C4-2B (cell line): Measurements from ENCODE around the gene FBXW5.

ENCODE experiments used
- H3K27ac ChIP-seq: fragments of 450-650 bp; 2 replicates; pipeline ENCODE4 v1.5.1; 2017
- ZFX ChIP-seq: fragments of 450-650 bp; IDR thresholded peaks from 2 replicates; pipeline ENCODE4 v1.6.1; 2017
- TF ChIP-seq, protein P1 (sequence below): fragments of 450-650 bp; conservative IDR thresholded peaks from 2 replicates; pipeline ENCODE4 v1.5.1; 2017; ENCODE audit warnings: mild to moderate bottlenecking

The FBXW5 gene

GRCh38 chr9:136900988-136901515 lies 43.5 kb downstream of the FBXW5 start:
- TF ChIP-seq, protein P1, sequence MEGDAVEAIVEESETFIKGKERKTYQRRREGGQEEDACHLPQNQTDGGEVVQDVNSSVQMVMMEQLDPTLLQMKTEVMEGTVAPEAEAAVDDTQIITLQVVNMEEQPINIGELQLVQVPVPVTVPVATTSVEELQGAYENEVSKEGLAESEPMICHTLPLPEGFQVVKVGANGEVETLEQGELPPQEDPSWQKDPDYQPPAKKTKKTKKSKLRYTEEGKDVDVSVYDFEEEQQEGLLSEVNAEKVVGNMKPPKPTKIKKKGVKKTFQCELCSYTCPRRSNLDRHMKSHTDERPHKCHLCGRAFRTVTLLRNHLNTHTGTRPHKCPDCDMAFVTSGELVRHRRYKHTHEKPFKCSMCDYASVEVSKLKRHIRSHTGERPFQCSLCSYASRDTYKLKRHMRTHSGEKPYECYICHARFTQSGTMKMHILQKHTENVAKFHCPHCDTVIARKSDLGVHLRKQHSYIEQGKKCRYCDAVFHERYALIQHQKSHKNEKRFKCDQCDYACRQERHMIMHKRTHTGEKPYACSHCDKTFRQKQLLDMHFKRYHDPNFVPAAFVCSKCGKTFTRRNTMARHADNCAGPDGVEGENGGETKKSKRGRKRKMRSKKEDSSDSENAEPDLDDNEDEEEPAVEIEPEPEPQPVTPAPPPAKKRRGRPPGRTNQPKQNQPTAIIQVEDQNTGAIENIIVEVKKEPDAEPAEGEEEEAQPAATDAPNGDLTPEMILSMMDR = no peak
- no peak overlapping the region; the same call in 1 of the 2 replicates for H3K27ac ChIP-seq

- TF ChIP-seq, protein P1 = no peak
- TF ChIP-seq ZFX = no peak
- H3K27ac ChIP-seq = no peak overlapping the region
Observed at GRCh38 chr9:136900556-136900955, 44.0 kb downstream of the FBXW5 start.

DNA sequence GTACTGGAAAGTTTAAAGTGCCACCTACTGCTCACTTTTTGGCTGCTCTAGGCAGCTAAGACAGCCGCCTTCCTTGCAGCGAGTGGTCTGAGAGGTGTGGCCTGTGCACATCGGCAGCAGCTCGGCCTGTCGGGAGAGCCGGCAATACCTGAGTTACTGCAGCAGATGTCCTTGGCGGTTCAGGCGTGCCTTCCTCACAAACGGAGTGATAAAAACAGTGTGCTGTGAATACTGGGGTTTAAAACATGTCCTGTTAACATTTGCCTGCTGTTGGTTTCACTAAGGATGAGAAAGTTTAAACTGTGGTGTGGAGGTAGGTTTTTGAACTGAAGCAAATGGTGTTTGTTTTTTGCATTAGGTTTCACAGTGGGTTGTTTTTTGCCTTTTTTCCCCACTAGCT lies 45.3 kb downstream of the FBXW5 start:
- TF ChIP-seq, protein P1 = no peak
- no peak for TF ChIP-seq ZFX

DNA sequence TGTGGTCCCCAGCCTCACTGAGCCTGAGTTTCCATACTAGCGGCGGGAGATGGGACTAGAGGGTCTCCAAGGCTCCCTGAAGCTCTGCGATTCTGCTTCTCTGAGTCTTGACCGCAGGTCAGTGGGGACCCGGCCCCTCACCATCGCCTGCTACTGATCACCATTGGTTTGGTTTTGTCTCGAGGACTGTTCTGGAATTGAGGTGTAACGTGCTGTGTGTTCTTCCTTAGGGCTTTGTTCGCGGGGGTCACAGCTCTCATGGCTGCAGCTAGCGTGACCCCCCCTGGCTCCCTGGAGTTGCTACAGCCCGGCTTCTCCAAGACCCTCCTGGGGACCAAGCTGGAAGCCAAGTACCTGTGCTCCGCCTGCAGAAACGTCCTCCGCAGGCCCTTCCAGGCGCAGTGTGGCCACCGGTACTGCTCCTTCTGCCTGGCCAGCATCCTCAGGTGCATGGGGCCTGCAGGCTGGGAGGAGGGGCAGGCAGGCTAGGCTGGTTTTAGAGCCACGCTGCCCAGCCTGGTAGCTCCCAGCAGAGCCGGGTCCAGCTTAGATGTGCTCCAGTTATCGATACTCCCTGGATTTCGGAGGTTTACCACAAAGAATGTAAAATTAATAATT lies 45.9 kb downstream of the FBXW5 start:
- no peak for TF ChIP-seq ZFX
- H3K27ac ChIP-seq = no peak overlapping the region

More for the DNA sequence above, 45.3 kb downstream of the FBXW5 start:
- H3K27ac ChIP-seq = no peak overlapping the region

DNA sequence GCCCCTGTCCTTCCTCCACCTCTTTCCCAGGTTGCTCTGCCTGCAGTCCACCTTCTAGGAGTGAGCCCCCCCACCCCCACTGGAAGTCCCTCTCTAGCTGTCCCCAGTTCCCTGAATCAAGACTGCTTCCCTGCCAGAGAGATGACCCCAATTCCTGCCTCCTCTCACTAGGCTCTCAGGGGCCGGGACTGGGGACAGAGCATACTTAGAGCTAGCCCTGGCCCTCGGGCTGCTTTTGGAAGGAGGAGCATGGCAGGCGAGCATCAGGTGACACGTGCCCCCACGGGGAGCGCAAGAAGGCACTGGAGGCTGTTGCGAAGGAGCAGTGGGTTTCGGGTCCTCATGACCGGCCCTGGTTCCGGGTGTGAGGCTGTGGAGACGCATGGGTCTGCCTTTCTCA lies 48.5 kb downstream of the FBXW5 start:
- TF ChIP-seq, protein P1 = no peak
- H3K27ac ChIP-seq = no peak overlapping the region

DNA sequence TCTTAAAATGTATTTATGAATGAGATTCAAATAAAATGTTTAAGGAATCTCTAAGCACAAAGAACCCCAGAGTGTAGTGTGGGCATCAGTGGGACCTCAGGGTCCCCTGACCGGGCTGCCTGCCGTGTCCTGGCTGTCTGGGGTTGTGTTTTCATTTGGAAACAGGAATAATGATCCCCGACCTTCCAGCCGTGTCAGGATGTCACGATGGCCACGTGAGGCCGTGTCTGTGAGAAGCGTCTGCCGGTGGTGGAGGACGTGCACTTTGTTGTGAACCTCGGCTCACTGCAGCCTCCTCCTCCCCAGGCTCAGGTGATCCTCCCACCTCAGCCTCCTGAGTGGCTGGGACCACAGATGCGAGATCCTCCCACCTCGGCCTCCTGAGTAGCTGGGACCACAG lies 53.9 kb downstream of the FBXW5 start:
- TF ChIP-seq ZFX = no peak
- TF ChIP-seq, protein P1 = no peak
- H3K27ac ChIP-seq = no peak overlapping the region
